Sigmoid colon (tissue), 7 donors: ENCODE results near the gene PATJ. TPM values are rescaled to one million over a fixed set of nuclear protein-coding genes. Genes with fewer than 3 reads are reported as not detected.
A peak's percentile ranks its signal among the peaks of the same experiment; 100 is the strongest.

Experiments
- DNase-seq: peaks from one replicate; pipeline ENCODE4 v3.0.0-alpha.2; 2019
- H3K27ac ChIP-seq, 4 donors: fragments of 200-600 bp; sonication (generic); one replicate each; pipeline ENCODE4 v1.5.1; 2016 to 2019; ENCODE audit warnings: mild to moderate bottlenecking in 1 of 4
- H3K27me3 ChIP-seq, 3 donors: fragments of 200-600 bp; sonication (generic); one replicate each; pipeline ENCODE4 v1.5.1; 2019; ENCODE audit warnings: mild to moderate bottlenecking in 1 of 3
- H3K36me3 ChIP-seq, 4 donors: fragments of 200-600 bp; sonication (generic); one replicate each; pipeline ENCODE4 v1.5.1; 2016 to 2019
- H3K4me1 ChIP-seq, 4 donors: fragments of 200-600 bp; sonication (generic); one replicate each; pipeline ENCODE4 v1.5.1; 2017 to 2019
- H3K4me3 ChIP-seq, 4 donors: fragments of 200-600 bp; sonication (generic); one replicate each; pipeline ENCODE4 v1.5.1; 2017 to 2019; ENCODE audit warnings: mild to moderate bottlenecking in 2 of 4, moderate library complexity in 1 of 4
- H3K9me3 ChIP-seq, 4 donors: fragments of 200-600 bp in 3 of 4; sonication (generic) in 3 of 4; one replicate each; pipeline versions ENCODE4 v1.5.1 to v1.6.1; 2013 to 2019
- EP300 ChIP-seq, 4 donors: sonication (generic); formaldehyde crosslinking; IDR thresholded peaks; one replicate each; pipeline ENCODE4 v1.6.1; 2017; ENCODE audit warnings: antibody characterized with exemption in 4 of 4
- POLR2A ChIP-seq, 2 donors: fragments of 450-650 bp; IDR thresholded peaks; one replicate each; pipeline ENCODE4 v1.6.1; 2016; ENCODE audit warnings: antibody characterized with exemption in 2 of 2, mild to moderate bottlenecking in 2 of 2, moderate library complexity in 2 of 2
- POLR2AphosphoS5 ChIP-seq, 4 donors: sonication (generic); formaldehyde crosslinking; IDR thresholded peaks; one replicate each; pipeline ENCODE4 v1.6.1; 2017; ENCODE audit warnings: antibody characterized with exemption in 4 of 4
- WGBS, 2 donors: extraction: QIAGEN DNeasy Blood & Tissue Kit; methylation state at CpG; one replicate each; pipeline ENCODE4 v1.1.7; 2013; 5-methylcytosine and 5-hydroxymethylcytosine counted together
- intact Hi-C: fragments of 100-400 bp; cut with DNase I; formaldehyde crosslinking; loops from one replicate; pipeline ENCODE4 v1.15.1; 2023
- polyA plus RNA-seq, 3 donors: library from polyadenylated mRNA; stranded (reverse); fragments of 200-250 nt; gene quantifications; one replicate each; pipeline ENCODE4 v1.2.3, GENCODE V29; 2013
- total RNA-seq, 4 donors: library from RNA; depleted of rRNA; stranded (reverse); fragments of >200 nt; gene quantifications; one replicate each; pipeline ENCODE4 v1.1.0, GENCODE V29; 2016
- TF ChIP-seq, protein P1 (sequence below), 4 experiments: fragments of 450-650 bp in 3 of 4; fragments of 200-600 bp in 1 of 4; IDR thresholded peaks; one replicate each; pipeline ENCODE4 v1.5.1; 2016 to 2019; ENCODE audit warnings: antibody characterized with exemption in 4 of 4, mild to moderate bottlenecking in 3 of 4, moderate library complexity in 2 of 4
- donor health status: healthy with polysubstance abuse.
- donor health status: Bipolar disorder and iron deficiency.
- donor health status: healthy.

The PATJ gene
- total and polyA plus RNA-seq, 7 donors = 10.2 to 33.2 (median 21.3) TPM

DNA sequence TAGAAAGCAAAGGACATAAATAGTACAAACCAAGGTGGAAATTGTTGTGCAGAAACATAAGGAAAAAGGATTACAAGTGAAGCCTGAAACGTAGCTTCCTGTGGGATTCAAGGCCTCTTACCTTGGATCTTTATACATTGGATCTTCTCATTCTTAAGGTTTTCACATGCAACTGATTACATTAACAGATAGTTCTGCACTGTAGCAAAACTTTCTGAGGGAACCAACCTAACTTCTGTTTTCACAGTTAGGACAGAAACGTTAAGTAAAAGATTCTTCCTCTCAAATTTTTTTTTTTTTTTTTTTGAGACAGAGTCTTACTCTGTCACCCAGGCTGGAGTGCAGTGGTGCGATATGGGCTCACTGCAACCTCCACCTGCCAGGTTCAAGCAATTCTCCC lies 9.6 kb upstream of the PATJ start:
- DNase-seq = no peak
- 41 to 62% methylated on average over 3 of the region's 3 CpGs for WGBS, 2 donors
- H3K4me1 ChIP-seq = no peaks in the 10 kb centered on the region
- no peaks in the 10 kb centered on the region for H3K27me3 ChIP-seq
- intact Hi-C loops = no loop called here
- no peaks in the 10 kb centered on the region for H3K36me3 ChIP-seq
- H3K4me3 ChIP-seq = no peak overlapping the region
- H3K27ac ChIP-seq = no peak overlapping the region
- no peaks in the 10 kb centered on the region for H3K9me3 ChIP-seq
- TF ChIP-seq, protein P1, sequence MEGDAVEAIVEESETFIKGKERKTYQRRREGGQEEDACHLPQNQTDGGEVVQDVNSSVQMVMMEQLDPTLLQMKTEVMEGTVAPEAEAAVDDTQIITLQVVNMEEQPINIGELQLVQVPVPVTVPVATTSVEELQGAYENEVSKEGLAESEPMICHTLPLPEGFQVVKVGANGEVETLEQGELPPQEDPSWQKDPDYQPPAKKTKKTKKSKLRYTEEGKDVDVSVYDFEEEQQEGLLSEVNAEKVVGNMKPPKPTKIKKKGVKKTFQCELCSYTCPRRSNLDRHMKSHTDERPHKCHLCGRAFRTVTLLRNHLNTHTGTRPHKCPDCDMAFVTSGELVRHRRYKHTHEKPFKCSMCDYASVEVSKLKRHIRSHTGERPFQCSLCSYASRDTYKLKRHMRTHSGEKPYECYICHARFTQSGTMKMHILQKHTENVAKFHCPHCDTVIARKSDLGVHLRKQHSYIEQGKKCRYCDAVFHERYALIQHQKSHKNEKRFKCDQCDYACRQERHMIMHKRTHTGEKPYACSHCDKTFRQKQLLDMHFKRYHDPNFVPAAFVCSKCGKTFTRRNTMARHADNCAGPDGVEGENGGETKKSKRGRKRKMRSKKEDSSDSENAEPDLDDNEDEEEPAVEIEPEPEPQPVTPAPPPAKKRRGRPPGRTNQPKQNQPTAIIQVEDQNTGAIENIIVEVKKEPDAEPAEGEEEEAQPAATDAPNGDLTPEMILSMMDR (IDR thresholded peaks at IDR 0.05) = no peak
- TF ChIP-seq POLR2AphosphoS5 (IDR thresholded peaks at IDR 0.05) (no peak), POLR2A (IDR thresholded peaks at IDR 0.05) (no peak), EP300 (IDR thresholded peaks at IDR 0.05) (no peak)

DNA sequence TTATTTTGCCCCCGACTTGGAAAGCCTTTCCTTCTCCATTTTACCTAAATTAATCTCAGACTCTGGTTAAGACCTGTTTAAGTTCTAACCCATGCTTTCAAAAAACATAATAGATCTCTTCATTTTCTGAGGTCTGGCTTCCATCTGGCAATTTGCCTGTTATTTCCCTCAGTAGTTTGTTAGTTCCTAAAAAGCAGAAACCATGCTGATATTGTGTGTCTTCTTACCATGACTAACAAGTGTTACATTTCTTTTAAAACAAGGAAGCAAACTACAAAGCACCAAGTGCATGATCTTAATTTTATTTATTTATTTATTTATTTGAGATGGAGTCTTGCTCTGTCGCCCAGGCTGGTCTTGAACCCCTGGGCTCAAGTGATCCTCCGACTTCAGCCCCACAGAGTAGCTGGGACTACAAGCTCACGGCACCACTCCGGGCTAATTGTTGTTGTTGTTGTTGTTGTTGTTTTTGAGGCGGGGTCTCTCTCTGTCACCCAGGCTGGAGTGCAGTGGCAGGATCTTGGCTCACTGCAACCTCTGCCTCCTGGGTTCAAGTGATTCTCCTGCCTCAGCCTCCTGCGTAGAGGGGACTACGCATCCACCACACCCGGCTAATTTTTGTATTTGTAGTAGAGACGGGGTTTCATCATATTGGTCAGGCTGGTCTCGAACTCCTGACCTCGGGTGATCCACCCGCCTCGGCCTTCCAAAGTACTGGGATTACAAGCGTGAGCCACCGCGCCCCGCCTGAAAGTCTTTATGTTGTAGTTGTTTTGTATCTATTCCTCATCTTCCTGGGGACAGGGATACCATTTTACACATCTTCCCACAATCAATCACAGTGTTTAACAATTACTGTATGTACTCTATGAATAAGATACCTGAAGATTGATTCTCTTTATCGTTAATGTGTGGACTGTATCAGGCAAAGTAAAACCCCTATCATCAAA lies 1.3 kb upstream of the PATJ start:
- H3K27me3 ChIP-seq = no peaks in the 10 kb centered on the region
- intact Hi-C loops = loop anchor here (1.0 to 10.0 kb wide), 4 partner anchors 16 to 696 kb away; partner anchors contain the start of gene TM2D1
- WGBS, 2 donors = 74 to 85% methylated on average over 19 of the region's 19 CpGs
- DNase-seq = peak; percentile 59
- no peaks in the 10 kb centered on the region for H3K36me3 ChIP-seq
- TF ChIP-seq EP300 (IDR thresholded peaks at IDR 0.05) = no peak
- peaks cover 0 to 19% (median 11%) of the 10 kb centered on the region in 4 donors for H3K4me1 ChIP-seq
- no peaks in the 10 kb centered on the region for H3K9me3 ChIP-seq
- H3K4me3 ChIP-seq = peak overlapping the region in 1 of 4 donors; percentile 95
- H3K27ac ChIP-seq = peak overlapping the region; percentile 94 to 98 (median 97)

DNA sequence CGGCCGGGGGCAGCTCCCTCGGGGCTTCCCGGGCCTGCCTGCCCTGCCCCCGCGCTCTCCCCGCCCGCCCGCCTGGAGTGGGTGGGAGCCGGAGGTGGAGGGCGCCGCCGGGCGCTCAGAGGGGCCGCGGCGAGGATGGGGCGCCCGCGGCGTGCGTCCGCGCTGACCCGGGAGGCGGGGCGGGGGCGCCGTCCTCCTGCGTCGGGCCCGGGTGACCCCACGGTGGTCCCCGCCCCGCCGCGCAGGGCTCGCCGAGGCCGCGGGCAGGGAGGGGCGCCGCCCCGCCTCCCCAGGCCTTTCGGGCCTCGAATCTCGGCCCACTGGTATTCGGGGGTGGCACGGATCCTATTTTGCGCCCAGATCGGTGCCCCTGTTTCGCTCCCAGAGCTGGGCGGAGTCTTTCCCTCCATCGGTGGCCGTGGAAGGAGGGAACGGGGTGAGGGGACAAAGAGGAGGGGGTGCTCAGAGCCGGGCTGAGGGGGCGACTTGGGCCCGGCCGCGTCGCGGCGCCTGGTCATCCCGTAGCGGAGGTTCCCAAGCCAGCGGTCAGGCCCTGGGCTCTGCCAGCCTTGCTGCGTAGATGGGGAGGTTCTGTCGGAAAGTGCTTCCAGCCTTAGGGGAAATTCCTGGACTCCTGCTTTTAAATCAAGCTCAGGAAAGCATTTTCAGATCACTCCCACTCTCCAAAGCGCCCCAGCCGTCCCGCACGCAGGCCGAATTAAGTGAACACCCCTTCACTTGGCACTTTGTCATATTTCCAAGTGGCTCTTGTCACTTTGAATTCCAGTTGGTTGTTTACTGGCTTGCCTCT lies 545 bp downstream of the PATJ start:
- Histone ChIP-seq H3K36me3 (no peaks in the 10 kb centered on the region), H3K9me3 (no peaks in the 10 kb centered on the region), H3K27ac (peak overlapping the region; percentile 94 to 98 (median 97)), H3K27me3 (no peaks in the 10 kb centered on the region), H3K4me3 (peak overlapping the region; percentile 65 to 98 (median 94)), H3K4me1 (peaks cover 0 to 34% (median 24%) of the 10 kb centered on the region in 4 donors)
- peak in 3 of 4 donors; percentile 5 to 66 (median 37) for TF ChIP-seq POLR2AphosphoS5 (IDR thresholded peaks at IDR 0.05)
- TF ChIP-seq POLR2A (IDR thresholded peaks at IDR 0.05) = peak in 1 of 2 donors; percentile 17
- TF ChIP-seq EP300 (IDR thresholded peaks at IDR 0.05) = no peak
- intact Hi-C loops = loop anchor here (5.0 to 10.0 kb wide), 3 partner anchors 94 to 698 kb away; no protein-coding TSS in a partner anchor
- DNase-seq = peak; percentile 70
- 2 to 5% methylated on average over 74 of the region's 74 CpGs for WGBS, 2 donors

DNA sequence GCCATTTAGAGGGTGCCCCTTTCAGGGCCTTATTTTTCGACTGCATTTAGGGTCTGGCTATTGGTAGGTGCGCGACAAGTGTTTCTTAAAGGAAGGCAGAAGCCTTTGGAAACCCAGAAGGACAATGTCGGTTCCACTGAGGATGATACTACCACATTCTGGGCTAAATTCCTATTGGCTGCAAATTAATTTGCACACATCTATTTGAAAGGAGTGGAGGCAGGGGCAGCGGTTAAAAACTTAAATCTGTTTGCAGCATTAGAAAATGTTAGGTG lies 1.1 kb downstream of the PATJ start:
- no peak for TF ChIP-seq EP300 (IDR thresholded peaks at IDR 0.05)
- no peak for TF ChIP-seq POLR2A (IDR thresholded peaks at IDR 0.05)
- no peak for TF ChIP-seq POLR2AphosphoS5 (IDR thresholded peaks at IDR 0.05)
- TF ChIP-seq, protein P1 (IDR thresholded peaks at IDR 0.05) = no peak
- H3K9me3 ChIP-seq = no peaks in the 10 kb centered on the region
- H3K4me1 ChIP-seq = peaks cover 0 to 34% (median 24%) of the 10 kb centered on the region in 4 donors
- peak overlapping the region; percentile 94 to 98 (median 97) for H3K27ac ChIP-seq
- H3K27me3 ChIP-seq = no peaks in the 10 kb centered on the region
- intact Hi-C loops = loop anchor here (5.0 to 10.0 kb wide), 3 partner anchors 94 to 699 kb away; no protein-coding TSS in a partner anchor
- WGBS, 2 donors = 18 to 61% methylated on average over 5 of the region's 5 CpGs
- peak overlapping the region; percentile 65 to 98 (median 94) for H3K4me3 ChIP-seq
- DNase-seq = peak; percentile 34
- H3K36me3 ChIP-seq = no peaks in the 10 kb centered on the region

DNA sequence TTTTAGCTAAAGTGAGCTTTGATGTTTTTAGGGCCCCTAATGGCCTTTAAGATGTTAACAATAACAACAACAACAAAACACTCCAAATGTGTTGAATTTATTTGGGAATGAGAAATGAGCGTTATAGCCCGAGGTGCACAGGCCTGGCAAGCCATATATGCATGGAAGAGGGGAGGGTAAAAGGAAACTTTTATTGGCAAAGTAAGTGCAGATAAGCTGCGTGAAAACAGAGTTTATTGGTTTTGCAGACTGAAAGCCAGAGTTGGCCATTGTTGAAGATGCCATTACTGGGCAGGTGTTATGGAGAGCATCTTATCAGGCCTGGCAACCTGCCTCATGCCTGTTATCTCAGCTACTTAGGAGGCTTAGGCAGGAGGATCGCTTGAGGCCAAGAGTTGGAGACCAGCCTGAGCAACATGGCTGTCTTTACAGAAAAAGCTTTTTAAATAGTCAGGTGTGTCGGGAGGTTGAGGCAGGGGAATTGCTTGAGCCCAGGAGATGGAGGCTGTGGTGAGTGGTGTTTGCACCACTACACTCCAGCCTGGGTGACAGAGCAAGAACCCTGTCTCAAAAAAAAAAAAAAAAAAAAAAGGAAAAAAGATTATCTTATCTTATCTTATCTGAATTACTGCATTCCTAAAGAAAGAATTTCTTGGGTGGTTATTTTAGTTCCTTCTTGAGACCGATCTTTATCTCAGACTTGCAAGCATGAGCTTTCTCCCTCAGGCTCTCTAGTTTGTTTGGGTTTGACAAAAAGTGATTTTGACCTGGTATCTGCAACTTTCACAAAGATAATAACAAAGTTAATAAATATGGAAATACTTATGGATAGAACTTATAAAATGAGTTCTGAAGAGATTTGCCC lies 1.7 kb downstream of the PATJ start:
- H3K27ac ChIP-seq = peak overlapping the region; percentile 94 to 98 (median 97)
- TF ChIP-seq POLR2AphosphoS5 (IDR thresholded peaks at IDR 0.05) (no peak), POLR2A (IDR thresholded peaks at IDR 0.05) (no peak), EP300 (IDR thresholded peaks at IDR 0.05) (no peak)
- TF ChIP-seq, protein P1 (IDR thresholded peaks at IDR 0.05) = no peak
- H3K9me3 ChIP-seq = no peaks in the 10 kb centered on the region
- H3K4me3 ChIP-seq = peak overlapping the region in 1 of 4 donors; percentile 95
- H3K27me3 ChIP-seq = no peaks in the 10 kb centered on the region
- peaks cover 0 to 34% (median 24%) of the 10 kb centered on the region in 4 donors for H3K4me1 ChIP-seq
- no peaks in the 10 kb centered on the region for H3K36me3 ChIP-seq
- intact Hi-C loops = loop anchor here (5.0 to 10.0 kb wide), 3 partner anchors 93 to 699 kb away; no protein-coding TSS in a partner anchor
- DNase-seq = peak; percentile 47
- 34 to 74% methylated on average over 6 of the region's 6 CpGs for WGBS, 2 donors
